CD4-positive, alpha-beta T cell treated with Interleukin-12 subunit alpha and Interleukin-12 subunit beta, for 1 hour (primary cell): ENCODE data around the gene ZNF275.
A peak's percentile ranks its signal among the peaks of the same experiment; 100 is the strongest.
"Not testable (repeated sequence)": the region's sequence is repeated elsewhere in the genome, so short reads cannot be mapped to it uniquely, and the experiment has no call there.

Source experiments
- DNase-seq: peaks from one replicate; pipeline ENCODE4 v3.0.0-alpha.2; 2020

ZNF275 gene

DNA sequence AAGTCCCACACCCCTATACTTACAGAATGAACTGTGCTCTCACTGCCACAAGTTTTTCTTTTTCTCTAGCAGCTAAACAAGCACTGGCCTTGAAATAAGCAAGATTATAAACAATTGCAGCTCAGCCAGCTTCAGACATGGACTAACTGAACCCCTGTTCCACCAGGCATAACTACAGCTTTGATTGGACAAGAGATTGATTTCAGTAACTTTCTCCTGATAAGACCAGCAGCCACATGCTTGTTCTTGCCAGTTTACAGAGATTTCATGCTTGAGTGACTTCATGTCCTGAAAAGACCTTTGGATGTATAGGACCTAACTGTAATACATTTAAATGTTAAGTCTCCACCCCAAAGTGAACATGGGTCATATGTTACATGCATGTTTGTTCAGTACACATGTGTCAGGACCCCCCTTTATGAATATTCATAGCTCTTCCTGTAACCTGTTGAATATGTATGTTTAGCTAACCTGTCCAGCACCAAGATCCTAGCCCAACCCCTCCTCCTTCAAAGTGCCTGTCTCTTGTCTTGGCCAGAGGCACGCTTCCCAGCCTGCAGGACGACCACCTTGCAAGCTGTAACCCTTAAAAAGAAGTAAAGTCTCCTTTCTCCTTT, 27.9 kb downstream of the ZNF275 start:
- no peak for DNase-seq

DNA sequence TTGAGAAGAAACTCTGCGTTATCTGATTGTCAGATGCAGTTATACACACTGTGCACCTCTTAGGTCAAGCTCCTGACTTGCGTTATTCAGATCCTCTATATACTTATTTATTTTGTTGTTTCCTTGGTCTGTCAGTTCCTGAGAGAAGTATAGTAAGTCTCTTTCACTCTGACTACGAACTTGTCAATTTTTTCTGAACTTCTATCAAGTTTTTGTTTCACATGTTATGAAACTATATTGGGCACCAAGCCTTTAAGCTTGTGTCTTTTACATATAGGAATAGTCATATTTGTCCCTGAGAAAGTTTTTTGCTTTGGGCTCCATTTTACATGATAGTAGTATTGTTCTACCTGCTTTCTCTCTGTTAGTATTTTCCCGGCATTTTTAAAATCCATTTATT, 31.7 kb downstream of the ZNF275 start:
- DNase-seq: no peak

DNA sequence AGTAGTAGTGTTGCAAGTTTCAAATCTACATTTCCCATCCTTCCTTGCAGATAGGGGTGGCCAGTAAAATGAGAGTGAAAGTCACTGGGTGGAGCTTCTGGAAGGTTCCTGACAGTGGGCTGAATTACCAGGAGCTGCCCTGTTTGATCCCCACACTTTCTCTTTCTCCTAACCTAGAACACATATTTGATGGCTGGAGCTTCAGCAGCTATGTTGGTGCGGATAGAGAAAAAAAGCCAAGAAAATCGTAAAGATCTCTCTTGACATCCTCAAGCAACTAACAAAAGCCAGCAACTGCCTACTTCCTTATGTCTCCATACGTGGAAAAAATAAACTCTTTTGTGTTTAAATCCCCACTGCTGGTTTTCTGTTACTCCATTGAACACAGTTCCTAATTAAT, 32.2 kb downstream of the ZNF275 start:
- DNase-seq: no peak

GRCh38 chrX:153366878-153367538, 33.1 kb downstream of the ZNF275 start:
- no peak for DNase-seq

DNA sequence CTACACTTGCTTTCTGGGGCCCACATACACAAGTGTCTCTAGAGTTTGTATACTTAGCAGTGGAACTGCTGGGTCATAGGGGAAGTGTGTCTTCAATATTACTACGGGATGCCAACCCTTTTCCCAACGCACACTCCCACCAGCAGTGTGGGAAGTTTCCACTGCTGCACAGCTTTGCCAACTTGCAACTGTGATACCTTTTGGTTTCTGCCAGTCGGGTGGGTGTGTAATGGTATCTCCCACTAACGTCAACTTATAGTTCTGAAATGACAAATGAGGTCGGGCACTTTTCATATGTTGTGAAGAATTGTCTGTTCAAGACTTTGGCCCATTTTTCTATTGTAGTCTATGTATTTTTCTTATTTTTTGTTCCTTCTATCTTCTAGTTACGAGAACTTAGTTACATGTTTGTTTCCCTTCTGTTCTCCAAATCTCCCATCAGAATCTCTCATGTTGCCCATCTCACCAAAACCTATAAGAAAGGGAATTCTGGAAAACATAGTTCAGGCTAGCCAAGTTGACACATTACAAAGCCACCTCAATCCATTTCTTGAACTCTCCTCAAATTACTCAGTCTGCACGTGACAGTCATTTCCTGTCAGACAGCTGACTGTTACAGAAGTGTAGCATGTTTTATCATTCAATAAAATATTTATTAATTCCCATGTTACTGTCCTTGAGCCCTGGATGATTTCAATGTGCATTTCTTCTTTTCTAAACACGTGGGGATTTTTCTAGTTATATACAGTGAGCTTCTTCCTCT, 36.5 kb downstream of the ZNF275 start:
- no peak for DNase-seq

DNA sequence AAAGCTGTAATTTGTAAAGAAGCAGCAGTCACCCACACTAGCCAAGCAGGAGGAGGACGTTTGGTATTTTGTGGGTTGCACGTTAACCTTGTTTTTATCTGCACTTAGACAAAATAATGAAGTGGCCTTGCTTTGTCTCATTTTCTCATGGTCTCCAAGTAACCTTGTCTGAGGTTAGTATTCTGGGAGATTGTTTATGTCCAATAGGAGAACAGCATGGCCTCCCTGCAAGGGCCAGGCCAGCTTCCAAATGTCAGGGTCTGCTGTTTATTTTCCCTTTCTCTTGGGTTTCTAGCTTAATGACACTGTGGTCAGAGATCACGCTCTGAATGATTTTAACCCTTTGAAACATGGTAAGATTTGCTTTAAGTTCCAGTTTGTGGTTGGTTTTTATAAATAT, 37.3 kb downstream of the ZNF275 start:
- DNase-seq: no peak

- DNase-seq: no peak
Measured at GRCh38 chrX:153372949-153373348, 39.0 kb downstream of the ZNF275 start.

- no peak for DNase-seq
Measured at GRCh38 chrX:153374426-153374825, 40.5 kb downstream of the ZNF275 start.

- no peak for DNase-seq
Measured at GRCh38 chrX:153375571-153375970, 41.6 kb downstream of the ZNF275 start.

DNA sequence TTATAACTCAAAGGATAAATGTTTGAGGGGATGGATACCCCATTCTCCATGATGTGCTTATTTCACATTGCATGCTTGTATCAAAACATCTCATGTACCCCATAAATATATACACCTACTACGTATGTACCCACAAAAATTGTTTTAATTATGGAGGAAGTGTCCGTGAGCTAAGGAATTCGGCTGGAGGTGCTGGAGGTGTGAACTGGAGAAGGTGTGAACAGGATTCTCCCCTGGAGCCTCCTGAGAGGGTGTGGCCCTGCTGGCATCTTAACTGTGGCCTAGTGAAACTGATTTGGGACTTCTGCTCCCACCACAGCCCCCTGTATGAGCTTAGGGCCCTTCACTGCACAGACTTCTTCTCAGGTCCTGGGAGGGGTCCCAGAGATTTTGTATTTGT, 43.8 kb downstream of the ZNF275 start:
- no peak for DNase-seq

DNA sequence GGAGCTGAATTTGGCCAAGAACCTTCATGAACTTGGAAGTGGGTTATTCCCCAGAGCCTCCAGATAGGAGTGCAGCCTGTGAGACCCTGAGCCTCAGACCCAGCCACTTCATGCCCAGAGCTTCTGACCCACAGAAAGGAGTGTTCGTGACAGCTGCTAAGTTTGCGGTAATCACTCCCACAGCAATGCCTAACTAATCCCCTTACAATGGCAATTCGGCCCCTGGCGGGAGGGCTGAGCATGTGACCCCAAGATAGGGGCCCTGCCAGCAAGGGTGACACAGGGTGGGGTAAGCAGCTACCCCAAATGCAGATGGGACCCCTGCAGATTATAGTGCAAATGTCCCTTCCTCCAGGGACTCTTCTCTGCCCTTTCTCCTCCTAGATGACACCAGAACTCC, 44.7 kb downstream of the ZNF275 start:
- no peak for DNase-seq

DNA sequence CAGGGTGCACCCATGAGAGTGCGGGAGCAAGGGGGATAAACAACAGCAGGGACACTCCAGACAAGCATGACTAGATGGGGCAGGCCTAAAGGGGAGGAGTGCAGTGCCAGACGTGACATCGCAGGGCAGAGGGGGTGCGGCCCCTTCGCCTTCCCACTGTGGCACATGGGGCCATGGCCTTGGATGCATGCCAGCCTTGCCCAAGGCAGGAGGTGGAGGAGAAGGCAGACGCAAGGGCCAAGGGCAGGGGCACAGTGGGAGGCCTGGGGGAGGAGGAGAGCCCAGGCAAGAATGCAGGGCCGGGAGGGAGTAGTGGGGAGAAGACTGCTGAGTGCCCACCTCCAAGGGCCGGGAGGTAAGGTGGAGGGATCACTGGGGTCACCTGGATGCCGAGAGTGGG, 45.6 kb downstream of the ZNF275 start:
- DNase-seq: no peak

- no peak for DNase-seq
Measured at GRCh38 chrX:153379971-153380581, 46.1 kb downstream of the ZNF275 start.

- no peak for DNase-seq
Measured at GRCh38 chrX:153380691-153381090, 46.7 kb downstream of the ZNF275 start.

- DNase-seq: peak; percentile 1
Measured at GRCh38 chrX:153381684-153382532, 48.0 kb downstream of the ZNF275 start.

GRCh38 chrX:153382563-153383482, 48.9 kb downstream of the ZNF275 start:
- no peak for DNase-seq

- DNase-seq: no peak
Measured at GRCh38 chrX:153384390-153384789, 50.4 kb downstream of the ZNF275 start.

DNA sequence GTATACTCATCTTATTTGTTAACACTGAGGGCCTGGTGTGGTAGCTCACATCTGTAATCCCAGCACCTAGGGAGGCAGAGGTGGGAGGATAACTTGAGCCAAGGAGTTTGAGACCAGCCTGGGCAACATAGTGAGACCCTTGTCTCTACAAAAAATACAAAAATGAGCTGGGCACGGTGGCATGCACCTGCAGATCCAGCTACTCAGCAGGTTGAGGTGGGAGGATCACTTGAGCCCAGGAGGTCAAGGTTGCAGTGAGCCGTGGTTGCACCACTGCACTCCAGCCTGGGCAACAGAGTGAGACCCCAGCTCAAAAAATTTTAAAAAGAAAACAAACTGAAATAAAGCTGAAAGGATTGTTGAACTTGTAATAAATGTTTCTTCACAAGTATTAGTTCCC, 51.0 kb downstream of the ZNF275 start:
- DNase-seq: not testable (repeated sequence)

GRCh38 chrX:153386097-153386496, 52.1 kb downstream of the ZNF275 start:
- DNase-seq: no peak

DNA sequence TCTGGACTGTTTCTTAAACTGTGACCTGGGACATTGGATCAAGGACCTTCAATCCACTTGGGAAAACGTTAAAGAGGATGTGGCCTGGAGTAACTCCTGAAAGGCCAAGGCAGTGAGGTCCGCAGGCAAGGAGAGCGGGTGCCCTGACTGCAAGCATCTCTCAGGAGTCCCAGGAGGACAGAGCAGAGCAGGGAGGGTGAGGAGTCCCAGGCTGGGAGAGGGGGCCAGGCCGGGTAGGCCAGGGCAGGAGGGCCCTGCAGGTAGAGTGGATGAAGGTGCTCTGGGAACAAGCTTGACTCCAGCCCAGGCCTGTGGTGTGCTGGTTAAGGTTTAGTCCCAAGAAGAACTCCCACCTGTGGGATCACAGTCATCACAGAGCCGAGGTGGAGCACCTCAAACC, 53.4 kb downstream of the ZNF275 start:
- DNase-seq: no peak

GRCh38 chrX:153387987-153388721, 54.2 kb downstream of the ZNF275 start:
- no peak for DNase-seq
